Measurements from ENCODE around the gene PROZ. TPM values are rescaled to one million over a fixed set of nuclear protein-coding genes. Genes with fewer than 3 reads are reported as not detected.
A peak's percentile ranks its signal among the peaks of the same experiment; 100 is the strongest.
"Not testable (repeated sequence)": the region's sequence is repeated elsewhere in the genome, so short reads cannot be mapped to it uniquely, and the experiment has no call there.

The PROZ gene, protein sequence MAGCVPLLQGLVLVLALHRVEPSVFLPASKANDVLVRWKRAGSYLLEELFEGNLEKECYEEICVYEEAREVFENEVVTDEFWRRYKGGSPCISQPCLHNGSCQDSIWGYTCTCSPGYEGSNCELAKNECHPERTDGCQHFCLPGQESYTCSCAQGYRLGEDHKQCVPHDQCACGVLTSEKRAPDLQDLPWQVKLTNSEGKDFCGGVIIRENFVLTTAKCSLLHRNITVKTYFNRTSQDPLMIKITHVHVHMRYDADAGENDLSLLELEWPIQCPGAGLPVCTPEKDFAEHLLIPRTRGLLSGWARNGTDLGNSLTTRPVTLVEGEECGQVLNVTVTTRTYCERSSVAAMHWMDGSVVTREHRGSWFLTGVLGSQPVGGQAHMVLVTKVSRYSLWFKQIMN
- total RNA-seq: not detected
- under 1 TPM in 2 of 4 donors, not detected in 2; 0.15 TPM for polyA plus RNA-seq

DNA sequence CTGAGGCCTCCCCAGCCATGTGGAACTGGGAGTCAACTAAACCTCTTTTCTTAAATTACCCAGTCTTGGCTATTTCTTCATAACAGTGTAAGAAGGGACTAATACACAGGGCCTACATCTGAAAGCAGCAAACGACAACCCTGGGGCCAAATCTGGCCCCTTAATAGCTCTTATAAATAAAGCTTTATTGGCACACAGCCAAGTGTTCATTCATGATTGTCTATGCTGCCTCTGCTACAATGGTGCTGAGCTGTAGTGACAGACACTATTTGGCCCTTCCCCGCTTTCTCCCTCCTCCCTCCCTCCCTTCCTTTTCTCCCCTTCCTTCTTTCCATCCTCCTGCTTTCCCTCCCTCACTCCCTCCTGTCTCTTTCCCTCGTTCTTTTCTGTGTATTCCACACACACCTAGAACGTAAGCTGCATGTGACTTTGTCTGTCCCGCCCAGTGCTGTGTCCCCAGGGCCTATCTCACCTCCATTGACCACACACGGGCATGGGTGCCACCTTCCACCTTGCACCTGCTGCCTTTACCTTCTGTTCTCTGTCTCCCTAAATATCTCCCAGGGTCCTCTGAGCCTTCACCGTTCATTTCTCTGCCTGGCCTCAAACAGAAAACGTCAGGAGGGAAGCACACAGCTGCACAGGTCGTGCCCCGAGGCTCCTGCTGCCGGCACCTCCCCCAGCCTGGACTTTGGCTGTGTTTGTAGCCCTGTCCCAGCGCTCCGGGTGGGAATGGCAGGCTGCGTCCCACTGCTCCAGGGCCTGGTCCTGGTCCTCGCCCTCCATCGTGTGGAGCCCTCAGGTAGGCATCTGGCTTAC, at the start of gene PROZ:
Gene PROZ (plus strand): TSS at position 720 of the 819 bp plus-strand sequence. CDS start 13 bp downstream, at position 733.
- no peaks in the 10 kb centered on the region for H3K27me3 Mint-ChIP-seq
- Histone ChIP-seq H3K9me3 (ENCODE audit: control insufficient read depth in 2 of 2, low read length in 2 of 2) (no peaks in the 10 kb centered on the region), H3K4me3 (ENCODE audit: low read depth, low read length) (no peak within 1 kb of the TSS), H3K27me3 (ENCODE audit: control insufficient read depth, insufficient read depth, low read length) (no peaks in the 10 kb centered on the region), H3K36me3 (ENCODE audit: control insufficient read depth, insufficient read depth, low read length) (no peaks in the 10 kb centered on the region), H3K4me1 (ENCODE audit: control insufficient read depth, insufficient read depth, low read length, poor library complexity, severe bottlenecking) (peaks cover 19% of the 10 kb centered on the region), H3K27ac (ENCODE audit: insufficient read depth, low read length, poor library complexity, severe bottlenecking) (no peak within 1 kb of the TSS)
- ATAC-seq (ENCODE audit: low read depth in 2 of 2) (no peak), DNase-seq (no peak)
- H3K9me3 Mint-ChIP-seq: peaks cover 0 to 5% (median 0%) of the 10 kb centered on the region in 7 donors
- H3K27ac Mint-ChIP-seq: no peak within 1 kb of the TSS
- peak within 1 kb of the TSS in 1 of 4 donors; percentile 63 for H3K4me3 Mint-ChIP-seq
- H3K36me3 Mint-ChIP-seq: no peaks in the 10 kb centered on the region
- H3K4me1 Mint-ChIP-seq: peaks cover 0 to 29% (median 13%) of the 10 kb centered on the region in 4 donors

DNA sequence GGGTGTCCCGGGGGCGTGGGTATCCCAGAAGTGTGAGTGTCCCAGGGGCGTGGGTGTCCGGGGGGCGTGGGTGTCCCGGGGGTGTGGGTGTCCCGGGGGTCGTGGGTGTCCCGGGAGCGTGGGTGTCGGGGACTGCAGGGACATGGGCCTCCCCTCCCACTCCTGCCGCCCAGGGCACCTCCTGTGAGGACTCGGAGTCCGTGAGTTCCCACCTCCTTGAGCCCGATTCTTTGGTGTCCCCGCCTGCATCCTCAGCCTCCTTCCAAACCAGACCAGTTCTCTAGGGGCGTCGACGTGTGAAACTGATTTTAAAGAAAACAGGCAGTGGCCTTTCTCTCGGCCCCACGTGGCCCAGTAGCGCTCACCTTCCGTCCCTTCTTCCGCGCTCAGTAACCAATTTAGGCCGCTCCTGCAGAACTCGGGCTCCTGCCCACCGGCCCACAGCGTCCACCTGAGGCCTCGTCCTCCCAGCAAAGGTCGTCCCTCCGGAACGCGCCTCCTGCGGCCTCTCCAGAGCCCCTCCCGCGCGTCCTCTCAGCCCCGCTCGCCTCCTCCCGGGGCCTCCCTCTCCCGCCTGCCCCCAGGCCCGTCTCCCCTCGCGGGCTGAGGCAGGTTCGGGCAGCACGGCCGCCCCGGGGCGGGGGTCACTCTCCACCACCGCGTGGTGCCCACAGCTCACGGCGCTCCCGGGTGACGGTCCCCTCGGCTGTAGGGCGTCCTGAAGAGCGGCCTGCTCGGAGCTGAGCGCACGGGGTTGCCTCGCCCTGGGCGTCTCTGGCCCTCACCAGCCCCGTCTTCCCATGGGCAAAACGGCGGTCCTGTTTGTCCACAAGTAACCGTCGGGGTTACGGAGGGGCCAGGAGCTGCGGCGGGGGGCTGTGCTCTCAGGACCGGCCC, 49.0 kb upstream of the PROZ start:
- Histone ChIP-seq H3K27me3 (ENCODE audit: control insufficient read depth, insufficient read depth, low read length) (peaks cover 2% of the 10 kb centered on the region), H3K9me3 (ENCODE audit: control insufficient read depth in 2 of 2, low read length in 2 of 2) (no peaks in the 10 kb centered on the region), H3K4me1 (ENCODE audit: control insufficient read depth, insufficient read depth, low read length, poor library complexity, severe bottlenecking) (peaks cover 10% of the 10 kb centered on the region), H3K36me3 (ENCODE audit: control insufficient read depth, insufficient read depth, low read length) (no peaks in the 10 kb centered on the region), H3K4me3 (ENCODE audit: low read depth, low read length) (no peak overlapping the region), H3K27ac (ENCODE audit: insufficient read depth, low read length, poor library complexity, severe bottlenecking) (no peak overlapping the region)
- no peaks in the 10 kb centered on the region for H3K9me3 Mint-ChIP-seq
- no peaks in the 10 kb centered on the region for H3K36me3 Mint-ChIP-seq
- H3K27me3 Mint-ChIP-seq: no peaks in the 10 kb centered on the region
- peak overlapping the region in 1 of 4 donors; percentile 21 for H3K4me3 Mint-ChIP-seq
- H3K27ac Mint-ChIP-seq: no peak overlapping the region
- ATAC-seq (ENCODE audit: low read depth in 2 of 2) (no peak), DNase-seq (no peak)
- peaks cover 0 to 5% (median 0%) of the 10 kb centered on the region in 4 donors for H3K4me1 Mint-ChIP-seq

DNA sequence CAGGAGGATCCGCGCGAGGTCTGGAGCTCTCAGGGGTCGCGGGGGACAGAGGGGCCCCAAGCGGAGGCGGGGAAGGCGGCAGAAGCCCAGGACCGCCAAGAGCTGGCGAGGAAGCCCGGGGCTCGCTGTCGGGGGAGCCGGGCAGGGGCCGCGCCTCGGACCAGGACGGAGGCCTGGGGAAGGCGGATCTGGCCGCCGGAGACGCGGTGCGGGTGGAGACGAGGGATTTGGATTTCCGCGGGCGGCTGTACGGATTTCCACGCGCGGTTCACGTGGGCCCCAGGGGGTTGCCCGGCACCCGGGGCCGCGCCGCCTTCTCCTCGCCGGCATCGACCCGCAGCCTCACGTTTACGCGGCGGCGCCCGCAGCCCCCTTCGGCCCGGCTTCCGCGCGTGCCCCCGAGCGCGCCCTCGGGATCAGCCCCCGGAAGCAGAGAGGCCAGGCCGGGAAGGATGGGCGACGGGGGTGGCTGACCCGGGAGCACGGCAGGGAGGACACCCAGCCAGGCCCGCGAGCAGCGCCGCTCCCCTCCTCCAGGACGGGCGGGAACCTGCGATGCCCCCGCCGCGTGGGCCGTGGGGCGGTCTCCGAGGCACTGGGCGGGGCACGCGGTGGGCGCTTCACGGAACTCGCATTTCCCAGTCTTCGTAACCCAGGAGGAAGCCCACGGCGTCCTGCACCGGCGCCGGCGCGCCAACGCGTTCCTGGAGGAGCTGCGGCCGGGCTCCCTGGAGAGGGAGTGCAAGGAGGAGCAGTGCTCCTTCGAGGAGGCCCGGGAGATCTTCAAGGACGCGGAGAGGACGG, 48.2 kb upstream of the PROZ start:
- DNase-seq (no peak), ATAC-seq (ENCODE audit: low read depth in 2 of 2) (peak in 1 of 2 donors; percentile 48)
- Histone ChIP-seq H3K4me3 (ENCODE audit: low read depth, low read length) (no peak overlapping the region), H3K4me1 (ENCODE audit: control insufficient read depth, insufficient read depth, low read length, poor library complexity, severe bottlenecking) (peaks cover 10% of the 10 kb centered on the region), H3K36me3 (ENCODE audit: control insufficient read depth, insufficient read depth, low read length) (no peaks in the 10 kb centered on the region), H3K9me3 (ENCODE audit: control insufficient read depth in 2 of 2, low read length in 2 of 2) (no peaks in the 10 kb centered on the region), H3K27me3 (ENCODE audit: control insufficient read depth, insufficient read depth, low read length) (peaks cover 2% of the 10 kb centered on the region), H3K27ac (ENCODE audit: insufficient read depth, low read length, poor library complexity, severe bottlenecking) (no peak overlapping the region)
- H3K9me3 Mint-ChIP-seq: no peaks in the 10 kb centered on the region
- H3K4me3 Mint-ChIP-seq: no peak overlapping the region
- no peak overlapping the region for H3K27ac Mint-ChIP-seq
- no peaks in the 10 kb centered on the region for H3K36me3 Mint-ChIP-seq
- H3K4me1 Mint-ChIP-seq: peaks cover 0 to 5% (median 0%) of the 10 kb centered on the region in 4 donors
- H3K27me3 Mint-ChIP-seq: no peaks in the 10 kb centered on the region

DNA sequence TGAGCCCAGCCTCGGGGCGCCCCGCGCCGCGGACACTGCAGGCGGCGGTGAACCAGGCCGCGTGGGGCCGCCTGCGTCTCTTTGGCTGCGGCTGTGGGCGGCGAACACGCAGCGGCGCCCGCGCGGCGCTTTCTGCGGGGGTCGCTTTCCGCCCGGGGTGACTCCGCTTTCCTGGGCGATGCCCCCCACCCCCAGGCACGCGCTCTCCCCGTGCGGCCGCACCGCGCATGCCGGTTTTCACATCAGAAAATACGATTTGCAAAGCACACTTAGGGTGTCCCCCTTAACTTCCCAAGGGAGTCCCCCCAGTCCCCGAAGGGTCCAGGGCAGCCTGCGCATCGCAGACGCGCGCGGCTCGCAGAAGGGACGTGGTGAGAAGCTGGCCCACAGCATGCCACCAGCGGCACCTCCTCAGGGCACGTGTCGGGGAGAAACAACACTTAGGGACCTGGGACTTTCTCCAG, 47.6 kb upstream of the PROZ start:
- Mint-ChIP-seq H3K27me3 (peaks cover under 1% of the 10 kb centered on the region), H3K9me3 (no peaks in the 10 kb centered on the region), H3K27ac (no peak overlapping the region), H3K4me3 (peak overlapping the region in 1 of 4 donors; percentile 9), H3K36me3 (no peaks in the 10 kb centered on the region), H3K4me1 (peaks cover 0 to 5% (median 0%) of the 10 kb centered on the region in 4 donors)
- peaks cover 2% of the 10 kb centered on the region for H3K27me3 ChIP-seq (ENCODE audit: control insufficient read depth, insufficient read depth, low read length)
- no peaks in the 10 kb centered on the region for H3K9me3 ChIP-seq (ENCODE audit: control insufficient read depth in 2 of 2, low read length in 2 of 2)
- no peak for DNase-seq
- no peak overlapping the region for H3K4me3 ChIP-seq (ENCODE audit: low read depth, low read length)
- no peaks in the 10 kb centered on the region for H3K36me3 ChIP-seq (ENCODE audit: control insufficient read depth, insufficient read depth, low read length)
- no peak overlapping the region for H3K27ac ChIP-seq (ENCODE audit: insufficient read depth, low read length, poor library complexity, severe bottlenecking)
- peak in 1 of 2 donors; percentile 14 for ATAC-seq (ENCODE audit: low read depth in 2 of 2)
- H3K4me1 ChIP-seq (ENCODE audit: control insufficient read depth, insufficient read depth, low read length, poor library complexity, severe bottlenecking): peaks cover 10% of the 10 kb centered on the region

DNA sequence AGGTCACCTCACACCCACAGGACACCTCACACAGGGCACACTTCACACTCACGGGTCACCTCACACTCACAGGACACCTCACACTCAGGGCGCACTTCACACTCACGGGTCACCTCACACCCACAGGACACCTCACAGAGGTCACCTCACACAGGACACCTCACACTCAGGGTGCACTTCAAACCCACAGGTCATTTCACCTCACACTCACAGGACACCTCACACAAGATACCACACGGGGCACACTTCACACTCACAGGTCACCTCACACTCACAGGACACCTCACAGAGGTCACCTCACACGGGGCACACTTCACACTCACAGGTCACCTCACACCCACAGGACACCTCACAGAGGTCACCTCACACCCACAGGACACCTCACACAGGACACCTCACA, 46.6 kb upstream of the PROZ start:
- H3K4me1 Mint-ChIP-seq: not testable (repeated sequence)

DNA sequence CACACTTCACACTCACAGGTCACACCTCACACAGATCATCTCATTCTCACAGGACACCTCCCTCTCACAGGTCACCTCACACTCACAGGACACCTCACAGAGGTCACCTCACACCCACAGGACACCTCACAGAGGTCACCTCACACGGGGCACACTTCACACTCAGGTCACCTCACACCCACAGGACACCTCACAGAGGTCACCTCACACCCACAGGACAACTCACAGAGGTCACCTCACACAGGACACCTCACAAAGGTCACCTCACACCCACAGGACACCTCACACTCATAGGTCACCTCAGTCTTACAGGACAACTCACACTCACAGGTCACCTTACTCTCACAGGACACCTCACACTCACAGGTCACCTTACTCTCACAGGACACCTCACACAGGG, 46.0 kb upstream of the PROZ start:
- not testable (repeated sequence) for H3K27ac ChIP-seq (ENCODE audit: insufficient read depth, low read length, poor library complexity, severe bottlenecking); H3K9me3 ChIP-seq (ENCODE audit: control insufficient read depth in 2 of 2, low read length in 2 of 2); H3K27me3 Mint-ChIP-seq; H3K9me3 Mint-ChIP-seq; DNase-seq; H3K27ac Mint-ChIP-seq; H3K27me3 ChIP-seq (ENCODE audit: control insufficient read depth, insufficient read depth, low read length); H3K4me3 ChIP-seq (ENCODE audit: low read depth, low read length); ATAC-seq (ENCODE audit: low read depth in 2 of 2); H3K4me1 Mint-ChIP-seq; H3K36me3 ChIP-seq (ENCODE audit: control insufficient read depth, insufficient read depth, low read length); H3K4me3 Mint-ChIP-seq; H3K36me3 Mint-ChIP-seq
- H3K4me1 ChIP-seq (ENCODE audit: control insufficient read depth, insufficient read depth, low read length, poor library complexity, severe bottlenecking): peaks cover 10% of the 10 kb centered on the region

More for the DNA sequence above, 46.6 kb upstream of the PROZ start:
- not testable (repeated sequence) for H3K9me3 ChIP-seq (ENCODE audit: control insufficient read depth in 2 of 2, low read length in 2 of 2); ATAC-seq (ENCODE audit: low read depth in 2 of 2); H3K4me3 Mint-ChIP-seq; H3K36me3 Mint-ChIP-seq; DNase-seq; H3K36me3 ChIP-seq (ENCODE audit: control insufficient read depth, insufficient read depth, low read length); H3K27ac Mint-ChIP-seq; H3K4me3 ChIP-seq (ENCODE audit: low read depth, low read length); H3K27me3 Mint-ChIP-seq; H3K27ac ChIP-seq (ENCODE audit: insufficient read depth, low read length, poor library complexity, severe bottlenecking); H3K27me3 ChIP-seq (ENCODE audit: control insufficient read depth, insufficient read depth, low read length); H3K9me3 Mint-ChIP-seq
- H3K4me1 ChIP-seq (ENCODE audit: control insufficient read depth, insufficient read depth, low read length, poor library complexity, severe bottlenecking): peaks cover 10% of the 10 kb centered on the region
